Ectodermal cell (in vitro differentiated cells): ENCODE results near the gene ASPM.

Source experiments
- H3K27ac ChIP-seq: 2 replicates; pipeline ENCODE4 v1.7.0; 2013; ENCODE audit warnings: mild to moderate bottlenecking, low read depth, low read length; ENCODE audit not compliant: insufficient read depth, poor library complexity, severe bottlenecking
- H3K27me3 ChIP-seq: 2 replicates; pipeline ENCODE4 v1.7.0; 2013; ENCODE audit warnings: mild to moderate bottlenecking, low read length; ENCODE audit not compliant: insufficient read depth, control insufficient read depth, poor library complexity, severe bottlenecking
- H3K36me3 ChIP-seq: one replicate; pipeline ENCODE4 v1.7.0; 2013; ENCODE audit warnings: low read length; ENCODE audit not compliant: control insufficient read depth, insufficient read depth
- H3K4me1 ChIP-seq: one replicate; pipeline ENCODE4 v1.7.0; 2013; ENCODE audit warnings: low read length; ENCODE audit not compliant: control insufficient read depth, insufficient read depth
- H3K4me3 ChIP-seq: 2 replicates; pipeline ENCODE4 v1.7.0; 2013; ENCODE audit warnings: low read depth, low read length, control low read depth; ENCODE audit not compliant: insufficient read depth
- H3K9me3 ChIP-seq: 2 replicates; pipeline ENCODE4 v1.7.0; 2013; ENCODE audit warnings: mild to moderate bottlenecking, low read length, moderate library complexity; ENCODE audit not compliant: control insufficient read depth
- WGBS, 2 experiments: methylation state at CpG; one replicate each; pipeline ENCODE4 v1.1.7; 2013; ENCODE audit warnings: missing lambda C conversion rate in 2 of 2; 5-methylcytosine and 5-hydroxymethylcytosine counted together

Gene ASPM

GRCh38 chr1:197092491-197093023 is 53.9 kb downstream of the ASPM start:
- peaks cover 19% of the 10 kb centered on the region for H3K36me3 ChIP-seq

GRCh38 chr1:197083474-197083873 is 63.0 kb downstream of the ASPM start:
- no peaks in the 10 kb centered on the region for H3K4me1 ChIP-seq
- no peak overlapping the region for H3K27ac ChIP-seq
- no peak overlapping the region for H3K4me3 ChIP-seq
- peaks cover 2% of the 10 kb centered on the region for H3K9me3 ChIP-seq
- peaks cover 58% of the 10 kb centered on the region for H3K36me3 ChIP-seq
- H3K27me3 ChIP-seq, result no peaks in the 10 kb centered on the region

More at GRCh38 chr1:197092491-197093023, 53.9 kb downstream of the ASPM start:
- H3K27ac ChIP-seq, result no peak overlapping the region
- no peaks in the 10 kb centered on the region for H3K4me1 ChIP-seq
- 100% methylated on average over 1 of the region's 1 CpG; no CpG with 5 or more reads in 1 of the 2 experiments for WGBS, 2 experiments
- H3K9me3 ChIP-seq, result no peaks in the 10 kb centered on the region
- H3K27me3 ChIP-seq, result no peaks in the 10 kb centered on the region
- H3K4me3 ChIP-seq, result no peak overlapping the region

GRCh38 chr1:197081117-197081753 is 65.2 kb downstream of the ASPM start:
- WGBS, 2 experiments, result 94 to 95% methylated on average over 5 of the region's 5 CpGs
- Histone ChIP-seq H3K27me3 (no peaks in the 10 kb centered on the region), H3K36me3 (peaks cover 45% of the 10 kb centered on the region), H3K4me1 (no peaks in the 10 kb centered on the region), H3K4me3 (no peak overlapping the region), H3K27ac (no peak overlapping the region), H3K9me3 (peaks cover 2% of the 10 kb centered on the region)

- Histone ChIP-seq H3K36me3 (peaks cover 37% of the 10 kb centered on the region), H3K9me3 (peaks cover 2% of the 10 kb centered on the region), H3K27ac (no peak overlapping the region), H3K27me3 (no peaks in the 10 kb centered on the region), H3K4me3 (no peak overlapping the region), H3K4me1 (no peaks in the 10 kb centered on the region)
- WGBS, 2 experiments, result 93 to 97% methylated on average over 2 of the region's 2 CpGs
Observed at GRCh38 chr1:197080323-197080722, 66.1 kb downstream of the ASPM start.

- H3K36me3 ChIP-seq, result peaks cover 1% of the 10 kb centered on the region
- no peaks in the 10 kb centered on the region for H3K27me3 ChIP-seq
- peaks cover 2% of the 10 kb centered on the region for H3K9me3 ChIP-seq
- H3K4me3 ChIP-seq, result no peak overlapping the region
- 89 to 92% methylated on average over 1 of the region's 1 CpG for WGBS, 2 experiments
- no peaks in the 10 kb centered on the region for H3K4me1 ChIP-seq
- H3K27ac ChIP-seq, result no peak overlapping the region
Observed at GRCh38 chr1:197076585-197076984, 69.9 kb downstream of the ASPM start.

- 88 to 90% methylated on average over 1 of the region's 1 CpG for WGBS, 2 experiments
- Histone ChIP-seq H3K4me1 (no peaks in the 10 kb centered on the region), H3K27ac (no peak overlapping the region), H3K27me3 (no peaks in the 10 kb centered on the region), H3K4me3 (no peak overlapping the region), H3K9me3 (no peaks in the 10 kb centered on the region), H3K36me3 (no peaks in the 10 kb centered on the region)
Observed at GRCh38 chr1:197073978-197074377, 72.5 kb downstream of the ASPM start.

- Histone ChIP-seq H3K27me3 (no peaks in the 10 kb centered on the region), H3K36me3 (no peaks in the 10 kb centered on the region), H3K27ac (no peak overlapping the region), H3K4me3 (no peak overlapping the region), H3K4me1 (no peaks in the 10 kb centered on the region), H3K9me3 (no peaks in the 10 kb centered on the region)
Observed at GRCh38 chr1:197067457-197067818, 79.0 kb downstream of the ASPM start.

GRCh38 chr1:197066719-197067456 is 79.6 kb downstream of the ASPM start, which contains the start of gene F13B:
F13B (minus strand) TSS chr1:197067260; CDS start chr1:197067223, 37 bp downstream.
- Histone ChIP-seq H3K9me3 (no peaks in the 10 kb centered on the region), H3K27ac (no peak within 1 kb of the TSS), H3K4me1 (no peaks in the 10 kb centered on the region), H3K36me3 (no peaks in the 10 kb centered on the region), H3K4me3 (no peak within 1 kb of the TSS), H3K27me3 (no peaks in the 10 kb centered on the region)
- 93 to 94% methylated on average over 2 of the region's 3 CpGs for WGBS, 2 experiments

- no peaks in the 10 kb centered on the region for H3K4me1 ChIP-seq
- WGBS, 2 experiments, result 100% methylated on average over 1 of the region's 1 CpG; no CpG with 5 or more reads in 1 of the 2 experiments
- H3K27me3 ChIP-seq, result no peaks in the 10 kb centered on the region
- H3K36me3 ChIP-seq, result no peaks in the 10 kb centered on the region
- H3K4me3 ChIP-seq, result no peak overlapping the region
- H3K27ac ChIP-seq, result no peak overlapping the region
- H3K9me3 ChIP-seq, result no peaks in the 10 kb centered on the region
Observed at GRCh38 chr1:197066277-197066676, 80.2 kb downstream of the ASPM start.

GRCh38 chr1:197065559-197065958 is 80.9 kb downstream of the ASPM start:
- H3K4me1 ChIP-seq, result no peaks in the 10 kb centered on the region
- H3K27me3 ChIP-seq, result no peaks in the 10 kb centered on the region
- H3K4me3 ChIP-seq, result no peak overlapping the region
- H3K27ac ChIP-seq, result no peak overlapping the region
- no peaks in the 10 kb centered on the region for H3K36me3 ChIP-seq
- no peaks in the 10 kb centered on the region for H3K9me3 ChIP-seq
